ENCODE data around the gene DGKQ. TPM values are rescaled to one million over a fixed set of nuclear protein-coding genes. Genes with fewer than 3 reads are reported as not detected.

The DGKQ gene
- total and polyA plus RNA-seq, 2 of the 13 experiments (the other 11 are each of a cell fraction or from before 2014, with no cell fraction given) = 4.5 to 7.2 TPM

DNA sequence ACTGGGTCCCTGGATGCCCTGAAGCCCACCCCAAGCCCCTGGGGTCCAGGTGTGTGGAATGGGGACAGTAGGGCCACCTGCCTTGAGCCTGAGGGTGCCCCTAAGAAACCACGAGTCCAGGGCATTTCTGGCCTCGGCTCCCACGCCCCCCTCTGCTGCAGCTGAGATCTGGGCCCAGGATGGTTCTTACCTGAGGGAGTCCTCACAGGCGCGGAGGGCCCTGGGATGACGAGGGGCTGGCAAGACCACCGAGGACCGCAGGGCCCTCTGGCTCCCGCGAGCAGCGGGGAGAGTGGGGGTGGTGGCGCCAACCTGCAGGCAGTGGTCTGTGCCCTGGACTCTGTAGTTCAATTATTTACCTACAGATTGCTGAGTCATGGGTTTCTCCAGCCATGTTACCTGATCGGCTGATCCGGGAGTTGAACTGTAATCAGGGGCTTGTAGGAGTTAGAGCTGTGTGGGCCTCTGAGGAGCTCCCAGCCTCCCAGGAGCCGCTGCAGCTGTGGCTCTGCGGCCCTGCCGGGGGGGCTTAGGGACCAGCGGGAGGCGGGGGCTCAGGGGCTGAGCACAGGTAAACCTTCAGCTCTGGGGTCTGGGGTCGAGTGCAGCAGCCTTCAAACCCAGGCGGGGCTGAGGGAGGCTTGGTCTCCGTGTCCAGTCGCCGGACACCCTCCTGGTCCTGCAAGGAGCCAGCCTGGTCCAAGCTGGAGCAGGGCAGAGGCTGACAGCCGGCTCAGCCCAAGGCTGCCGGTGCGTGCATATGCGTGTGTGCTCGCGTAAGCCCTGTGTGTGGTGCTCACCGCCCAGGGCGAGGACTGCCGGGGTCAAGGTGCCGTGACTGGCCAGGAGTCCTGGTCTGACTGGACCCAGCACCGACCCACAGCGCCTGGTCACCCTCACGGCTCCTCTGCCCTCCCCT is 20.0 kb upstream of the DGKQ start, which contains the start of gene SLC26A1 (continued):
- TF ChIP-seq ZNF256 (CRISPR knock-in tag; conservative IDR thresholded peaks at IDR 0.05) (no peak), ZNF224 (CRISPR knock-in tag; IDR thresholded peaks at IDR 0.05) (0 out of 2 replicates have a peak, but pooled peaks have one; percentile 2), ZNF792 (CRISPR knock-in tag; IDR thresholded peaks at IDR 0.05) (no peak), TCF7 (IDR thresholded peaks at IDR 0.05; ENCODE audit: low read depth) (no peak), MTA3 (CRISPR knock-in tag; IDR thresholded peaks at IDR 0.05) (no peak), SMYD3 (CRISPR knock-in tag; IDR thresholded peaks at IDR 0.05) (0 out of 2 replicates have a peak, but pooled peaks have one; percentile 64), ZFP36L2 (CRISPR knock-in tag; IDR thresholded peaks at IDR 0.05) (no peak), ISX (CRISPR knock-in tag; conservative IDR thresholded peaks at IDR 0.05) (no peak), RBFOX2 (IDR thresholded peaks at IDR 0.05; ENCODE audit: low read depth, low read length) (peak; percentile 78), ZNF746 (CRISPR knock-in tag; IDR thresholded peaks at IDR 0.05) (no peak), GZF1 (CRISPR knock-in tag; IDR thresholded peaks at IDR 0.05) (no peak; the same call in 1 of the 2 replicates), ZNF264 (CRISPR knock-in tag; IDR thresholded peaks at IDR 0.05) (peak; percentile 3; the same call in 1 of the 2 replicates), TRIM24 (CRISPR knock-in tag; IDR thresholded peaks at IDR 0.05) (no peak)
- TF ChIP-seq, protein P1, sequence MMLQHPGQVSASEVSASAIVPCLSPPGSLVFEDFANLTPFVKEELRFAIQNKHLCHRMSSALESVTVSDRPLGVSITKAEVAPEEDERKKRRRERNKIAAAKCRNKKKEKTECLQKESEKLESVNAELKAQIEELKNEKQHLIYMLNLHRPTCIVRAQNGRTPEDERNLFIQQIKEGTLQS (CRISPR knock-in tag; IDR thresholded peaks at IDR 0.05) = peak; percentile 49; the same call in 1 of the 2 replicates
- TF ChIP-seq, protein P2, sequence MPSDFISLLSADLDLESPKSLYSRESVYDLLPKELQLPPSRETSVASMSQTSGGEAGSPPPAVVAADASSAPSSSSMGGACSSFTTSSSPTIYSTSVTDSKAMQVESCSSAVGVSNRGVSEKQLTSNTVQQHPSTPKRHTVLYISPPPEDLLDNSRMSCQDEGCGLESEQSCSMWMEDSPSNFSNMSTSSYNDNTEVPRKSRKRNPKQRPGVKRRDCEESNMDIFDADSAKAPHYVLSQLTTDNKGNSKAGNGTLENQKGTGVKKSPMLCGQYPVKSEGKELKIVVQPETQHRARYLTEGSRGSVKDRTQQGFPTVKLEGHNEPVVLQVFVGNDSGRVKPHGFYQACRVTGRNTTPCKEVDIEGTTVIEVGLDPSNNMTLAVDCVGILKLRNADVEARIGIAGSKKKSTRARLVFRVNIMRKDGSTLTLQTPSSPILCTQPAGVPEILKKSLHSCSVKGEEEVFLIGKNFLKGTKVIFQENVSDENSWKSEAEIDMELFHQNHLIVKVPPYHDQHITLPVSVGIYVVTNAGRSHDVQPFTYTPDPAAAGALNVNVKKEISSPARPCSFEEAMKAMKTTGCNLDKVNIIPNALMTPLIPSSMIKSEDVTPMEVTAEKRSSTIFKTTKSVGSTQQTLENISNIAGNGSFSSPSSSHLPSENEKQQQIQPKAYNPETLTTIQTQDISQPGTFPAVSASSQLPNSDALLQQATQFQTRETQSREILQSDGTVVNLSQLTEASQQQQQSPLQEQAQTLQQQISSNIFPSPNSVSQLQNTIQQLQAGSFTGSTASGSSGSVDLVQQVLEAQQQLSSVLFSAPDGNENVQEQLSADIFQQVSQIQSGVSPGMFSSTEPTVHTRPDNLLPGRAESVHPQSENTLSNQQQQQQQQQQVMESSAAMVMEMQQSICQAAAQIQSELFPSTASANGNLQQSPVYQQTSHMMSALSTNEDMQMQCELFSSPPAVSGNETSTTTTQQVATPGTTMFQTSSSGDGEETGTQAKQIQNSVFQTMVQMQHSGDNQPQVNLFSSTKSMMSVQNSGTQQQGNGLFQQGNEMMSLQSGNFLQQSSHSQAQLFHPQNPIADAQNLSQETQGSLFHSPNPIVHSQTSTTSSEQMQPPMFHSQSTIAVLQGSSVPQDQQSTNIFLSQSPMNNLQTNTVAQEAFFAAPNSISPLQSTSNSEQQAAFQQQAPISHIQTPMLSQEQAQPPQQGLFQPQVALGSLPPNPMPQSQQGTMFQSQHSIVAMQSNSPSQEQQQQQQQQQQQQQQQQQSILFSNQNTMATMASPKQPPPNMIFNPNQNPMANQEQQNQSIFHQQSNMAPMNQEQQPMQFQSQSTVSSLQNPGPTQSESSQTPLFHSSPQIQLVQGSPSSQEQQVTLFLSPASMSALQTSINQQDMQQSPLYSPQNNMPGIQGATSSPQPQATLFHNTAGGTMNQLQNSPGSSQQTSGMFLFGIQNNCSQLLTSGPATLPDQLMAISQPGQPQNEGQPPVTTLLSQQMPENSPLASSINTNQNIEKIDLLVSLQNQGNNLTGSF (CRISPR knock-in tag; IDR thresholded peaks at IDR 0.05) = no peak; the same call in 1 of the 2 replicates
- TF ChIP-seq, protein P3, sequence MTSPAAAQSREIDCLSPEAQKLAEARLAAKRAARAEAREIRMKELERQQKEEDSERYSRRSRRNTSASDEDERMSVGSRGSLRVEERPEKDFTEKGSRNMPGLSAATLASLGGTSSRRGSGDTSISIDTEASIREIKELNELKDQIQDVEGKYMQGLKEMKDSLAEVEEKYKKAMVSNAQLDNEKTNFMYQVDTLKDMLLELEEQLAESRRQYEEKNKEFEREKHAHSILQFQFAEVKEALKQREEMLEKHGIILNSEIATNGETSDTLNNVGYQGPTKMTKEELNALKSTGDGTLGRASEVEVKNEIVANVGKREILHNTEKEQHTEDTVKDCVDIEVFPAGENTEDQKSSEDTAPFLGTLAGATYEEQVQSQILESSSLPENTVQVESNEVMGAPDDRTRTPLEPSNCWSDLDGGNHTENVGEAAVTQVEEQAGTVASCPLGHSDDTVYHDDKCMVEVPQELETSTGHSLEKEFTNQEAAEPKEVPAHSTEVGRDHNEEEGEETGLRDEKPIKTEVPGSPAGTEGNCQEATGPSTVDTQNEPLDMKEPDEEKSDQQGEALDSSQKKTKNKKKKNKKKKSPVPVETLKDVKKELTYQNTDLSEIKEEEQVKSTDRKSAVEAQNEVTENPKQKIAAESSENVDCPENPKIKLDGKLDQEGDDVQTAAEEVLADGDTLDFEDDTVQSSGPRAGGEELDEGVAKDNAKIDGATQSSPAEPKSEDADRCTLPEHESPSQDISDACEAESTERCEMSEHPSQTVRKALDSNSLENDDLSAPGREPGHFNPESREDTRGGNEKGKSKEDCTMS (CRISPR knock-in tag; conservative IDR thresholded peaks at IDR 0.05) = no peak
- TF ChIP-seq, protein P4, sequence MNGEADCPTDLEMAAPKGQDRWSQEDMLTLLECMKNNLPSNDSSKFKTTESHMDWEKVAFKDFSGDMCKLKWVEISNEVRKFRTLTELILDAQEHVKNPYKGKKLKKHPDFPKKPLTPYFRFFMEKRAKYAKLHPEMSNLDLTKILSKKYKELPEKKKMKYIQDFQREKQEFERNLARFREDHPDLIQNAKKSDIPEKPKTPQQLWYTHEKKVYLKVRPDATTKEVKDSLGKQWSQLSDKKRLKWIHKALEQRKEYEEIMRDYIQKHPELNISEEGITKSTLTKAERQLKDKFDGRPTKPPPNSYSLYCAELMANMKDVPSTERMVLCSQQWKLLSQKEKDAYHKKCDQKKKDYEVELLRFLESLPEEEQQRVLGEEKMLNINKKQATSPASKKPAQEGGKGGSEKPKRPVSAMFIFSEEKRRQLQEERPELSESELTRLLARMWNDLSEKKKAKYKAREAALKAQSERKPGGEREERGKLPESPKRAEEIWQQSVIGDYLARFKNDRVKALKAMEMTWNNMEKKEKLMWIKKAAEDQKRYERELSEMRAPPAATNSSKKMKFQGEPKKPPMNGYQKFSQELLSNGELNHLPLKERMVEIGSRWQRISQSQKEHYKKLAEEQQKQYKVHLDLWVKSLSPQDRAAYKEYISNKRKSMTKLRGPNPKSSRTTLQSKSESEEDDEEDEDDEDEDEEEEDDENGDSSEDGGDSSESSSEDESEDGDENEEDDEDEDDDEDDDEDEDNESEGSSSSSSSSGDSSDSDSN (CRISPR knock-in tag; IDR thresholded peaks at IDR 0.05) = peak; percentile 86; the same call in 1 of the 2 replicates
